Ovary (tissue), 9 donors: ENCODE data around the gene BFSP2. TPM values are rescaled to one million over a fixed set of nuclear protein-coding genes. Genes with fewer than 3 reads are reported as not detected.

ENCODE experiments used
- DNase-seq, 5 donors: peaks; one replicate each; pipeline ENCODE4 v3.0.0-alpha.2; 2019 to 2020
- H3K27ac ChIP-seq, 2 donors: fragments of 200-600 bp; one replicate each; pipeline versions ENCODE4 v1.5.1 to v1.8.0; 2019 to 2022
- H3K27me3 ChIP-seq: fragments of 200-600 bp; one replicate; pipeline ENCODE4 v1.8.0; 2022
- H3K36me3 ChIP-seq: fragments of 200-600 bp; sonication (generic); one replicate; pipeline ENCODE4 v1.5.1; 2019
- H3K4me1 ChIP-seq: one replicate; pipeline ENCODE4 v1.8.1; 2013; ENCODE audit warnings: mild to moderate bottlenecking, moderate library complexity; ENCODE audit not compliant: insufficient read depth
- H3K4me3 ChIP-seq: fragments of 200-600 bp; sonication (generic); one replicate; pipeline ENCODE4 v1.5.1; 2017
- H3K9me3 ChIP-seq, 2 donors: fragments of 200-600 bp in 1 of 2; sonication (generic) in 1 of 2; one replicate each; pipeline versions ENCODE4 v1.5.1 to v1.8.1; 2013 to 2019; ENCODE audit warnings: mild to moderate bottlenecking in 1 of 2, moderate library complexity in 1 of 2
- CTCF ChIP-seq, 3 donors: fragments of 450-650 bp in 2 of 3; fragments of 200-600 bp in 1 of 3; IDR thresholded peaks; one replicate each; pipeline versions ENCODE4 v1.5.1 to v1.8.0; 2016 to 2022; ENCODE audit warnings: antibody characterized with exemption in 3 of 3, mild to moderate bottlenecking in 1 of 3
- EP300 ChIP-seq: sonication (generic); formaldehyde crosslinking; IDR thresholded peaks from one replicate; pipeline ENCODE4 v1.6.1; 2017; ENCODE audit warnings: antibody characterized with exemption
- POLR2A ChIP-seq: fragments of 450-650 bp; IDR thresholded peaks from one replicate; pipeline ENCODE4 v1.6.1; 2017; ENCODE audit warnings: antibody characterized with exemption, mild to moderate bottlenecking, moderate library complexity
- WGBS, 3 donors: extraction: QIAGEN DNeasy Blood & Tissue Kit in 1 of 3; methylation state at CpG; one replicate each; pipeline versions ENCODE4 v1.1.5 to v1.1.7; 2013 to 2017; 5-methylcytosine and 5-hydroxymethylcytosine counted together
- intact Hi-C, 4 donors: fragments of 100-400 bp; cut with DNase I; formaldehyde crosslinking; loops; one replicate each; pipeline versions ENCODE4 v1.11.0 to v1.15.1; 2022 to 2023
- polyA plus RNA-seq, 2 donors: library from polyadenylated mRNA; stranded (reverse); fragments of 200-250 nt in 1 of 2; fragments of 350-450 nt in 1 of 2; fragmentation: Illumina TruSeq in 1 of 2; extraction: RNeasy Lipid Tissue Mini Kit (QIAGEN cat#74804) in 1 of 2; gene quantifications; one replicate each; pipeline ENCODE4 v1.2.3, GENCODE V29; 2013 to 2014
- total RNA-seq, 7 donors: library from RNA; depleted of rRNA in 2 of 7; stranded (reverse); fragments of >200 nt in 2 of 7; fragmentation: NEBNext Ultra II Directional in 3 of 7; extraction: Animal tissue kit (Norgen Biotek cat#: 25700) in 3 of 7; gene quantifications; one replicate each; pipeline versions ENCODE4 v1.1.0 to v1.2.4, GENCODE V29; 2016 to 2023
- donor health status: DM: no; HTN: no; CAD: no; lungs with moderate emphysema.
- donor health status: DM: no; HTN: no; CAD: no.
- donor health status: Bipolar disorder and iron deficiency.
- donor health status: DM: yes; HTN: yes; CAD: no.
- donor health status: DM: no; HTN: no; CAD: no.
- donor health status: DM: yes; HTN: yes; CAD: no.

Gene BFSP2
- total and polyA plus RNA-seq, 9 donors = not detected

- no peak overlapping the region for H3K4me3 ChIP-seq
- intact Hi-C loops = no loop called here
- 74 to 85% (median 76%) methylated on average over 1 of the region's 1 CpG for WGBS, 3 donors
- no peaks in the 10 kb centered on the region for H3K36me3 ChIP-seq
- no peak for TF ChIP-seq EP300
- TF ChIP-seq CTCF (IDR thresholded peaks at IDR 0.05) = no peak
- no peak for TF ChIP-seq POLR2A
- no peak overlapping the region for H3K27ac ChIP-seq
- H3K9me3 ChIP-seq = no peaks in the 10 kb centered on the region
- no peaks in the 10 kb centered on the region for H3K27me3 ChIP-seq
- no peak for DNase-seq
- H3K4me1 ChIP-seq = no peaks in the 10 kb centered on the region
These were observed 31.9 kb upstream of the BFSP2 start for GRCh38 chr3:133367956-133368355.

GRCh38 chr3:133368371-133369067, 31.3 kb upstream of the BFSP2 start:
- Histone ChIP-seq H3K9me3 (no peaks in the 10 kb centered on the region), H3K4me3 (no peak overlapping the region), H3K36me3 (no peaks in the 10 kb centered on the region), H3K27ac (no peak overlapping the region), H3K4me1 (no peaks in the 10 kb centered on the region), H3K27me3 (no peaks in the 10 kb centered on the region)
- 21 to 29% (median 25%) methylated on average over 4 of the region's 4 CpGs for WGBS, 3 donors
- intact Hi-C loops = no loop called here
- no peak for DNase-seq
- TF ChIP-seq EP300 (no peak), POLR2A (no peak), CTCF (IDR thresholded peaks at IDR 0.05) (no peak)

- Histone ChIP-seq H3K4me1 (no peaks in the 10 kb centered on the region), H3K4me3 (no peak overlapping the region), H3K27me3 (no peaks in the 10 kb centered on the region), H3K27ac (no peak overlapping the region), H3K36me3 (no peaks in the 10 kb centered on the region), H3K9me3 (no peaks in the 10 kb centered on the region)
- intact Hi-C loops = no loop called here
- TF ChIP-seq POLR2A = no peak
- TF ChIP-seq CTCF (IDR thresholded peaks at IDR 0.05) = no peak
- no peak for DNase-seq
- 73 to 79% (median 77%) methylated on average over 9 of the region's 9 CpGs for WGBS, 3 donors
These were observed 30.8 kb upstream of the BFSP2 start for GRCh38 chr3:133369068-133369440.

GRCh38 chr3:133371181-133371580, 28.7 kb upstream of the BFSP2 start:
- intact Hi-C loops = no loop called here
- no peaks in the 10 kb centered on the region for H3K9me3 ChIP-seq
- H3K27me3 ChIP-seq = no peaks in the 10 kb centered on the region
- no peak for DNase-seq
- 96 to 100% (median 96%) methylated on average over 2 of the region's 2 CpGs for WGBS, 3 donors
- TF ChIP-seq EP300 (no peak), POLR2A (no peak), CTCF (IDR thresholded peaks at IDR 0.05) (no peak)
- no peak overlapping the region for H3K4me3 ChIP-seq
- H3K36me3 ChIP-seq = no peaks in the 10 kb centered on the region
- no peak overlapping the region for H3K27ac ChIP-seq
- H3K4me1 ChIP-seq = no peaks in the 10 kb centered on the region
